AG09309 (cell line): ENCODE data around the gene NEGR1.

Source experiments
- DNase-seq: peaks from one replicate; pipeline ENCODE4 v3.0.0-alpha.2; 2010; ENCODE audit warnings: low read depth
- H3K4me3 ChIP-seq: 2 replicates; pipeline ENCODE4 v1.5.1; 2011; ENCODE audit warnings: mild to moderate bottlenecking, low read depth, low read length, moderate library complexity; ENCODE audit not compliant: control insufficient read depth
- CTCF ChIP-seq: IDR thresholded peaks from 2 replicates; pipeline ENCODE4 v1.5.1; 2011; ENCODE audit warnings: mild to moderate bottlenecking, low read depth, low read length, inconsistent platforms; ENCODE audit not compliant: insufficient read depth, control insufficient read depth; ENCODE audit errors: missing control alignments

NEGR1 gene

GRCh38 chr1:71577451-71578131 is 704.7 kb downstream of the NEGR1 start:
- no peak for TF ChIP-seq CTCF
- no peak overlapping the region for H3K4me3 ChIP-seq
- DNase-seq: no peak

GRCh38 chr1:71572038-71572437 is 710.3 kb downstream of the NEGR1 start:
- TF ChIP-seq CTCF: no peak
- no peak overlapping the region for H3K4me3 ChIP-seq
- DNase-seq: no peak

GRCh38 chr1:71566413-71566812 is 715.9 kb downstream of the NEGR1 start:
- TF ChIP-seq CTCF: no peak
- no peak overlapping the region for H3K4me3 ChIP-seq

GRCh38 chr1:71565831-71566230 is 716.5 kb downstream of the NEGR1 start:
- TF ChIP-seq CTCF: no peak
- H3K4me3 ChIP-seq: no peak overlapping the region
- DNase-seq: no peak

More at GRCh38 chr1:71566413-71566812, 715.9 kb downstream of the NEGR1 start:
- no peak for DNase-seq

- TF ChIP-seq CTCF: no peak
- DNase-seq: peak; percentile 35
- no peak overlapping the region for H3K4me3 ChIP-seq
Observed at GRCh38 chr1:71565262-71565661, 717.1 kb downstream of the NEGR1 start.

- H3K4me3 ChIP-seq: no peak overlapping the region
- no peak for TF ChIP-seq CTCF
- DNase-seq: no peak
Observed at GRCh38 chr1:71562298-71562697, 720.0 kb downstream of the NEGR1 start.
